Adrenal gland (tissue), 5 donors: ENCODE results near the gene FAM162A.

Experiments
- CTCF ChIP-seq, 6 experiments: fragments of 450-650 bp in 4 of 6; fragments of 200-600 bp in 2 of 6; sonication (generic) in 1 of 6; IDR thresholded peaks; 1 replicate in 5 of 6; 2 replicates in 1 of 6; pipeline versions ENCODE4 v1.5.1 to v1.8.0; 2016 to 2021; ENCODE audit warnings: antibody characterized with exemption in 6 of 6, mild to moderate bottlenecking in 2 of 6, moderate library complexity in 1 of 6
- POLR2A ChIP-seq, 2 donors: fragments of 450-650 bp; IDR thresholded peaks; one replicate each; pipeline ENCODE4 v1.6.1; 2017; ENCODE audit warnings: antibody characterized with exemption in 2 of 2, mild to moderate bottlenecking in 2 of 2, moderate library complexity in 1 of 2
- donor health status: DM: no; HTN: no; CAD: no.

GRCh38 chr3:122421836-122422235 lies 37.9 kb downstream of the FAM162A start:
- TF ChIP-seq CTCF (IDR thresholded peaks at IDR 0.05) (no peak), POLR2A (IDR thresholded peaks at IDR 0.05) (no peak)
